GM18499 (cell line): ENCODE measurements around the gene RFX8.
"Not testable (repeated sequence)": the region's sequence is repeated elsewhere in the genome, so short reads cannot be mapped to it uniquely, and the experiment has no call there.

ENCODE experiments used
- ATAC-seq: cut with Tn5 transposase; IDR thresholded peaks from one replicate; pipeline ENCODE4 v1.9.1; 2021; ENCODE audit warnings: moderate number of reproducible peaks; ENCODE audit not compliant: insufficient read depth, unreplicated experiment

RFX8 gene

DNA sequence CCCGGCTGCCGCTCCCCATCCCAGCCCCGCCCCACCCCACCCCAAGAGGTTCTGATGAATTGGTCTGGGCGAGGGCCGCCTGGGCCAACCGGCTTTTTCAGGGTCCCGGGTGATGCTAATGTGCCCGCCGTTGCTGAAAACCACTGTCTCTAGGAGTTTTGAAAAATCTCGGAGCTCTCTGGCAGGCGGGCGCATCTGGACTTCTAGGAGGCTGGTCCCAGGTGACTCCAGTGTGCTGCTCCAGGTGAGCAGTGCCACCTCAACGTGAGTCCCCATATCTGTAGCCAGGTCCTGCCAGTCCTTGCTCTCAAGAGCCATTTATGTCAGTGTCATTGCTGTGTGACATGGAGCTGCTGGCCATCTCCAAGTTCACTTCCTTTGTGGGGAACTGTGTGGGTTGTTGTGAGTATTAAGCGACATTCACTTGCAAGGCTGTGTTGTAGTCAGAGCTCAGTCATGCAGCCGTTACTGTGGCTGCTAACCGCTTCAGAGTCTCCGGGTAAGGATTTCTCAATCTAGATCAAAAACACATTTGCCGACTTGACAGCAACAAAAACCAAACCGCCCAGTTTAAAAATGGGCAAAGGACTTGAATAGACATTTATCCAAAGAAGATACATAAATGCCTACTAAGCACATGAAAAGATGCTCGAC, at the start of gene RFX8:
RFX8 (minus strand) TSS at position 382 of the 654 bp plus-strand sequence. CDS start 8,264 bp downstream, outside the sequence.
- ATAC-seq, result no peak

DNA sequence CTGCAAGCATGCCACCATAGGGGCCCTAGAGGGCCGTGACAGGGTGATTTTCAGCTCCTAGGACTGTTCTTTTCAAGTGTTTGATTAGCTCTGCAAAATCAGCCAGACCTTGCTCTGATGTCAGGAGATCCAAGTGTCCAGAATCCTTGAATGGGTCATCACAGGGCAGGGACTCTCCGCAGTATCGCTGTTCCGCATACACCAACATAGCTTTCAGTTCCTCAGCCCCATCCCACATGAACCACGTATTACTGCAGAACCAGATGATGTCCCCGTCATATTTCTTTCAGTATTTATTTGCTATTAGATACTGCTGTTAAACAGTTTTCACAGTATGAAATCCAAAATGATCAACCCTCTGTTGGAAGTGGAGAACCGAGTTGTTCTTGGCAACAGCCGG, 46.6 kb upstream of the RFX8 start:
- no peak for ATAC-seq

GRCh38 chr2:101520246-101520645, 45.3 kb upstream of the RFX8 start:
- ATAC-seq, result no peak

GRCh38 chr2:101518578-101519492, 43.9 kb upstream of the RFX8 start:
- ATAC-seq, result no peak

DNA sequence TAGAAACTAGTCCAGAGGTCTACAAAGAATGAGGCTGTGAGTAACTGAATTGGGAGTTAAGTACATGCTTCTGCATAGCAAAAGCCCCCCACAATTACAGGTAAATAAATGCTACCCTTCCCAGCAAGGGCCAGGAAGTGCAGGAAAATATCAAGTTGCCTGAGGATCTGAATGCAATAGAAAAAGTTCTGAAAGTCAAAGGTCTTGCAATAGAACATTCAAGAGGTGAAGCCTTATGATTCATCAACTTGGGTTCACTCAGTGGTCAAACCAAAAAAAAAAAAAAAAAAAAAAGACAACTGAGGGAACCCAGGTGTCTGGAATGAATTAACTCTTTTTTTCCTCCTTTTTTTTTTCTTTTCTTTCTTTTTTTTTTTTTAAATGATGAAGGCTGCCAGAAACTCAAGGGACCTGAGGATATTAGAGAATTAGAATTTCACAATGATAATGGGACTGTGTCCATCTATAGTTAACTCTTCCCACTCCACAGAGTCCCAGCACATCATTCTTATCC, 42.9 kb upstream of the RFX8 start:
- ATAC-seq, result no peak

DNA sequence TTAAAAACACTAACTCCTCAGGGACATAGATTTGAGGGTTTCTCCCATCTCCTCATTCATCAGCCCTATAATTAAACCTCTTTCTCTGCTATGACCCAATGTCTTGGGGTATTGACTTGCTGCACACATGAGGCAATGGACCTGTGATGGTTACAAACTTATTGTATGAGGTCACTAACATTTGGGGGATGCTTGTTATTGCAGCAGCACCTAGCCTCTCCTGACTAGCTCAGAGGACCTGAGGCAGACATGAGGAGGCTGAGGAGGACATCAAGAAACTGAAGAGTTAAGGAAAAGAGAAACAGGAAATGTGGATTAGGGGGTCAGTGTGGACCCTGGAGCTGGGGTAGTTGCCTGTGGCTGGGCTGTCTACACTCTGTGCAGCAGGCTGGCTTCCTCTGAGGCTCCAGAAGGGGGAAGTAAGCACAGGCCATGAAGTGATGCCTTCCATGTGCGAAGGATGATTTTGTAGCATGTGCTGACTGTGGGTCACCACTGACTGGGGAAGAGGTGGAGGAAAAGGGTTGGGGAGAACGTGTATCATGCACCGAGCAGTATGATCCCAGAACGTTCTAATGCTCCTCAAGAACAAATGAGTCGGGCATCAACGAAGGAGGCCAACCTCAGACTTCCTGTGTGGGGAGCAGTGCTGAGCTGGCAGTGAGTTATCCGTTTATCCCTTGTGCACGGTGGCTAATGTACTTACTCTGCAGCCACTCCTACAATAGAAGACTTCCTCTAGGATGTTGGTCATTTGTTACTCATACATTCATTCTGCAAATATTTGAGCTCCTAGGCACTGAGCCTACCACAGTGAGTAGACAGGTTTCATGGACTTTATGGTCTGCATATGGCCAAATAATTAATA, 42.1 kb upstream of the RFX8 start:
- ATAC-seq, result no peak

DNA sequence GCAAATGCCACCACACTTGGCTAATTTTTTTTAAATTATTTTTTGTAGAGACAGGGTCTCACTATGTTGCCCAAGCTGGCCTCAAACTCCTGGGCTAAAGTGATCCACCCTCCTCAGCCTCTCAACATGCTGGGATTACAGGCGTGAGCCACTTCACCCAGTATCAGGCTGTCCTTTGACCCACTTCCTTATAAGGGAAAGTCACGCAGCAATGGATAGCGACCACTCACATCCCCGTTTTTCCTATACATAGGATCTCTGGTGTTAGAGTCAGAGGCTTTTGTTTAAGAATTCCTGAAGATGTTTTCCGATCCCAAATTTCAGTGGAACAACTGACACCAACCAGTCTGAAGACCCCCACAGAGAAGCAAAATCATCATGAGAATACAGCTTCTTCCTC, 41.4 kb upstream of the RFX8 start:
- ATAC-seq, result no peak

DNA sequence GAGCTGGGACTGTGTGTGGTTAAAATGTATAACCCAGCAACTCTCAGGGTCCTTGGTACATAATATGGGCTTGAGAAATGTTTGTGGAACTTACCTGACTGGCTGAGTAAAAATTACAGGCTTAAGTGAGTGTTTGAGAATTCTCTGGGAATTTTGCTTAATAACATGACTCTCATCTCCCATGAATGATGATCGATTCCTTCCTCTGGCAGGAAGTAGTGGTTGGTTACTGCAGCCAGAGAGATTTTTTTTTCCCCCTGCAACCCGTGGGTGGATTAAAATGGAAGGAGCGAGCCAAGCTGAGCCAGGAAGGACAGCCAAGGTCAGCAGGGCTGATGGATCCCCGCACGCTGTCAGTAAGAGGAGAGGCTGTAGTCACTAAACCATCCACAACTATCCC, 40.6 kb upstream of the RFX8 start:
- ATAC-seq, result no peak

DNA sequence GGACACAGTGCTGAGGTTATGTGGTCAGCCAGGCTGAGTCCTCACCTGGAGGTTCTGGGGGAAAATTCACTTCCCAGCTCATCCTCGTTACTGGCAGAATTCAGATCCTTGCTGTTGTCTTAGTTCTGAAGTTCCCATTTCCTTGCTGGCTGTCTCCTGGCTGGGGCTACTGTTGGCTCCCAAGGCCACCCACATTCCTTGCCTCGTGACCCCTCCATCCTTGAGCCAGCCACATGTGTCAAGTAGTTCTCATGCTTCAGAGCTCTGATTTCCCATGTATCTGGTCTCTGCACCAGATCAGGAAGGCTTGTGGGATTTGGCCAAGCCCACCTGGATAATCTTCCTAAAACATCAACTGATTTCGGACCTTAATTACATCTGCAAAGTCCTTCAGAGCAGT, 38.1 kb upstream of the RFX8 start:
- no peak for ATAC-seq

DNA sequence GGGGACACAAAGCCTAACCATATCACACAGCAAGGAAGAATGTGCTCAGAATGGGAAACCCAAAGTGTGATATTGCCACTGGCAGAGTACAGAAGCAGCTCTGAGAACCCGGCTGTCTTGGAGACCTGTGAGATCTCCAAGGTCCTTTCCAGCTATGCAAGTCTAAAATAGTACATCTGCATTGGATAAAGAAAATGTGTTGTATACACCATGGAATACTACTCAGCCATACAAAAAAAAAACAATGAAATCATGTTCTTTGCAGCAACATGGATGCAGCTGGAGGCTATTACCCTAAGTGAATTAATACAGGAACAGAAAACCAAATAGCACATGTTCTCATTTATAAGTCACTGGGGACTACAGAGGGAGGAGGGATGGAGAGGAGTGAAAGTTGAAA, 36.5 kb upstream of the RFX8 start:
- ATAC-seq, result no peak

DNA sequence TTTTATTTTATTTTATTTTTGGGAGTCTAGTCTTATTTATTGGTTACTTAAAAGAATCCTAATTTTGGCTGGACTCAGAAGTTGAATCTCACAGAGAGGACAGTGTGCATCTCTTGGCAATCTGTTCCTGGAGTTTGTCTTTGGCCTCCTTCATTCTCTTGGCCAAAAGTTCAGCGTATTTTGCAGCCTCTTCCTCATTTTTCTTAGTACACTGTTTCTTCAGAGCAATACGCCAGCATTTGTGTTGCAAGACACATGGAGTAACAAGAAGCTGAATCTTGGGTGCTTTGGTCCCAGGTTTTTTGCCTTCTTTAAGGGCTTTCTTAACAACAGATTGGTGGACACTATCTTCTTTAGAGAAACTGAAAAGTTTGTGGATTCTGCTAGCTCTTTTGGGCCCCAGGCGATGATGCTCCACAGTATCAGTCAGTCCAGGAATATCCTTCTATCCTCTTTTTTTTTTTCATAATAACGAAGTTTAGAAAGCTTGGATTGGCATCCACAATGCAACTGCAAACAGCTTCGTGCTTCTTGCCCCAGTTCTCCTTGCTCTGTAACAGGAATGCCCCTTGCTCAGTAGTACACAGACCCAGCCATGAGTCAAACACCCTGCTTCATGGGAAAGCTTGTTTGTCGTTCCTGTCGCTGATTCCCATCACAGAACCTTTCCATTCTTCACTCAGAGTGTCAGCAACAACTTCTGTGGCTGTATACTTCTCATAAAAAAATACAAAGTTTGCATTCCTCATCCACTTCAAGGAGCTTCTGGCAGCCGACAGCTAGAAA, 34.8 kb upstream of the RFX8 start:
- no peak for ATAC-seq

- no peak for ATAC-seq
Measured at GRCh38 chr2:101508636-101509035, 33.7 kb upstream of the RFX8 start.

- ATAC-seq, result not testable (repeated sequence)
Measured at GRCh38 chr2:101505276-101505675, 30.4 kb upstream of the RFX8 start.

GRCh38 chr2:101504744-101505143, 29.8 kb upstream of the RFX8 start:
- not testable (repeated sequence) for ATAC-seq

- ATAC-seq, result no peak
Measured at GRCh38 chr2:101502095-101502494, 27.2 kb upstream of the RFX8 start.

DNA sequence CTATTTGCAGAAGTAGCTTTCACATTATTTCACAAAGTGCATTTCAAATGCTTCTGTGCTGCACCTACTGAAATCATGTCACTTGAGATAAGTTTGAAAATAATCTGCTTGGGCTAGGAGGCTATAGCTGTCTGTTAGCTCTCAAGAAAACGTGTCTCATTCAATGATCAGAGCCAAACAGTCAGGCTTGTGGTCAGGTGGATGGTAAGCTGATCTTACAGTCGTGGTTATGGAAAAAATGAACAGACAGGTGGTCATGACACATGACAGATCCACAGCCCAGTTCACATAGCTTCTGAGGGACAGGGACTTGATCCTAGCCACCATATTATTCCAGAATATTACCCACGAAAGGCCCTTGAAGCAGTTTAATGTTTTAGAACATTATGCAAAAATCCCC, 26.5 kb upstream of the RFX8 start:
- no peak for ATAC-seq

DNA sequence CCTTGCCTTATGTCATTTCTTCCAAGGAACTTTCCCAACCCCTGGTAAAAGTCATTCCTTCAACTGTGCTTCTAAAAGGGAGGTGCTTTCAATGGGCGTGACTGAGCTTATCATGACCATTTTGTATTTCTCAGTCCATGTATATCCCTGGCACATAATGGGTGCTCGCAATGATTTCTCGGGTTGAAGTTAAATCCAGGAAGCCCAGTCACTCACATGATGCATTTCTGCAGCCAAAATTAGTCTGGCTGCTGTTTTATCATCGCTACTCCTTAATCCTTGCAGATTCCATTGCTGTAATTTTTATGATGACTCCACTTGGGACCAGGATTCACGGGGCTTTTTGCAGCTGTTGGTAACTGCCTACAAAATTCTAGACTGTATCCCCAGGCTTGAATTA, 25.9 kb upstream of the RFX8 start:
- no peak for ATAC-seq

DNA sequence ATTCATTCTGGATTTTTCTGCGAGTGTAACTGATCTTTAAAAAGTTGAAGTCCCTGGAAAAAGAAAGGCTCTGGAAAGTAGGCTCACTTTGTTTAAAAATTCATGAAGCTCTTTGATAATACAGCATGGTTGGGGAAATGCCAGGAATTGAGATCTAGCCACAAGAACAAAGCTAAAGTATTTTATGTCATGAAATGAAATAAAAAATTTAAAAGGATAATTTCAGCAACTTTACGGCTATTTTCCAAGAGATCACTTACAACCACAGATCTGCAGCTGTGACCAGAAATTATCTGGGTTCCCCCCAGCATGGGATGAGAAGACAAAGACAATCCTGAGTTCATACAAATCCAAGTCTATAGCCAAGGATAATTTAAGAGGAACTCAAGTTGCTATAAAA, 25.3 kb upstream of the RFX8 start:
- ATAC-seq, result no peak

DNA sequence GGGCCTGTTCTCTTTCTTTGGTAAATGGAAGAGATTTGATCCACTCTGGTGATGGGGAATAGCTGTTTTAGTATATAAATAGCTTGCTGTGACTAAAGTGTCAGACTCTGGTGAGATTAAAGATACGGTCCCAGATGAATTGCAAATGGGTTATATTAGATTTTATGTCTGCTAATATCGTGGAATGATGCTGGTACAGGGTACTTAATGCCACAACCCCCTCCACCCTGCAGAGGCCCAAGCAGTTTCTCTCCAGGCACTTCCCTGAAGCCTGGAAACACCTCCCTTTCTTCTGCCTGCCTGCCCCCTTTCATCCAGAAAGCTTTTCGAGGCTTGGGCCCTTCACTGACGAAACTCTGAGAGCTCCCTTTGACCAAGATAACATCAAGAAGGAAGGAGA, 21.4 kb upstream of the RFX8 start:
- ATAC-seq, result no peak

- ATAC-seq, result no peak
Measured at GRCh38 chr2:101492936-101493473, 18.1 kb upstream of the RFX8 start.
